Urothelium cell line (cell line): ENCODE data around the gene FAM107B.

Experiments used
- DNase-seq: peaks from one replicate; pipeline ENCODE4 v3.0.0; 2011; ENCODE audit warnings: low spot score, mixed read lengths
- FAIRE-seq: peaks from 2 replicates; lab custom pipeline; 2011; peaks lifted over from hg19 to GRCh38; lab: Jason Lieb, UNC

Gene FAM107B

DNA sequence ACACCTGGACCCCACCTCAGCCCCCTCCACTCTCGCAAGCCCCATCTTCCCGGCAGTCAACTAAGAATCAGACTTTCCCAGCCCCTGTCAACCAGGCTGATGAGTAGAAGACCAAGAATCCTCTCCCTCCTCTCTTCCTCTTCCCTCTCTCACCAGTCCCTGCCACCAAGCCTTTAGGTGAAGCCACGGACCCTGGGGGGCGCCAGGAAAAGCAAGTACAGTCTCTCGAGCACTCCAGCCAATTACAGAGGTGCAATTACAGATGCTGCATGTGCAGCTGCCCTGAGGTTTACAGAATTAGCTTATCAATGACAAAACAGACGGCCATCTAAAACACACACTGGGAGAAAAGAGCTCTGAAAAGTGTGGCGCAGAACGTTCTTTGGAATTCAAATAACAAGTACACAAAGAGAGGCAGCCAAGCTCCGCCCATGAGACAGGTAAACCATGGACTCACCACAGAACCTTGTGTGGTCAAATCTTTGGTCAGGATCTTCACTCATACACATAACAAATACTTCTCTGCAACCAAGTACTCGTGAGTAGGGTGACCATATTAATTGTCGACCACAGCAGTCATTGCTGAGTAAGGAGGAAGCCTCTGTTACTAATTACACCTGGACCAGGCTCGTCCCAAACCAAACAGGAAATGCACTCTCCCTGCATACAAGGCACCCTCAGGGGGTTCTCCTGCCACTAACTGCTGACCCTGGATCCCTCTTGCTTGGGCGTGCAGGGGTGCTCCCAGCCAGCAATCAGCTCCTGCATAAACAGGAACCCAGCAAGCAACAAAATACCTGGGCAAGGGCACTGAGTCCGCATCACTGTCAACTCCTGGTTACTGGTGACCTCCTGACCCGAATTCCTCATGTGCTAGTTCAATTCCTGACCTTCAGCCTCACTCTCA is 189.2 kb downstream of the FAM107B start:
- no peak for FAIRE-seq
- no peak for DNase-seq

DNA sequence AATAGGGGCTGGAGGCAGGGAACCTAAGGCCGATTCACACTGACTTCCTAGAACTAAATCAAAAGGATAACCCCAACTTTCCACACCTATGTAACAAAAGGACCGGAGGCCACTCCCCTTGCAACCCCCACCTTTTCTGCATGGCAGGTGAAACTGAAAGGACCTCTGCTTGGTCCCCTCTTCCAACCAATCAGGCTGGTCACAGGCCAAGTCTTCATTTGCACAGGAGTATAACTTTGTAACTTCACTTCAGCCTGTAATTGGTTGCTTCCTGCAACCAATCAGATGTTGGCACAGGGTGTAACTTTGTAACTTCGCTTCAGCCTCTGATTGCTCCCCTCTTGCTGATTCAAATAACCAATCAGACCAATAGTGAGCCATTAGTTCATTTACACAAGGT is 190.0 kb downstream of the FAM107B start:
- FAIRE-seq (no peak), DNase-seq (no peak)

- FAIRE-seq (no peak), DNase-seq (no peak)
These were observed 190.7 kb downstream of the FAM107B start for GRCh38 chr10:14583967-14584366.

GRCh38 chr10:14583252-14583651 is 191.4 kb downstream of the FAM107B start:
- no peak for FAIRE-seq
- no peak for DNase-seq

DNA sequence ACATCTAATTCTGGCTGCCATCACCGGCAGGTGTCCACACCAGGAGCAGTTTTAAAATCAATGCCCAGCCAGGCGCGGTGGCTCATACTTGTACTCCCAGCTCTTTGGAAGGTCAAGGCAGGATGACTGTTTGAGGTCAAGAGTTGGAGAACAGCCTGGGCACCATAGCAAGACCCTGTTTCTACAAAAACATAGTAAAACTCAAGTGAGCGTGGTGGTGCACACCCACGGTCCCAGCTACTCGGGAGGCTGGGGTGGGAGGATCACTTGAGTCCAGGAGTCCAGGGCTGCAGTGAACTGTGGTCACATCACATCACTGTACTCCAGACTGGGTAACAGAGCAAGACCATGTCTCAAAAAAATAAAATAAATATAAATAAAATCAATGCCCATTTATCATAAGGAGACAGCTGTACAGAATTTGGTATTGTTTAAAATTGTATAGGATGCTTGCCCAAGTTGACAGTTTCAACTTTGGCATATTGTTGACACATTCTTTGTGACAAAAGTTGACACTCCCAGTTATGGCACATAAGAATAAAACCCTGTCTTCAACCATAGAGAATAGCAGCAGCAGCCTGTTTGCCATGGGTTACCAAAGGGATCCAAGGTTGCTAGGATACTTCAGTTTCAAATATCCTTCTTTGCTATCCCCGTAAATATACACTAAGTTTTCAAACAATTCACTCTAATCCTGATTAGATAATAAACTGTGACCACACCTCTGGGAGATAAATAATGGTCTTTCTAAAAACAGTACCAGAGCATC is 193.0 kb downstream of the FAM107B start:
- FAIRE-seq: no peak
- DNase-seq: no peak

DNA sequence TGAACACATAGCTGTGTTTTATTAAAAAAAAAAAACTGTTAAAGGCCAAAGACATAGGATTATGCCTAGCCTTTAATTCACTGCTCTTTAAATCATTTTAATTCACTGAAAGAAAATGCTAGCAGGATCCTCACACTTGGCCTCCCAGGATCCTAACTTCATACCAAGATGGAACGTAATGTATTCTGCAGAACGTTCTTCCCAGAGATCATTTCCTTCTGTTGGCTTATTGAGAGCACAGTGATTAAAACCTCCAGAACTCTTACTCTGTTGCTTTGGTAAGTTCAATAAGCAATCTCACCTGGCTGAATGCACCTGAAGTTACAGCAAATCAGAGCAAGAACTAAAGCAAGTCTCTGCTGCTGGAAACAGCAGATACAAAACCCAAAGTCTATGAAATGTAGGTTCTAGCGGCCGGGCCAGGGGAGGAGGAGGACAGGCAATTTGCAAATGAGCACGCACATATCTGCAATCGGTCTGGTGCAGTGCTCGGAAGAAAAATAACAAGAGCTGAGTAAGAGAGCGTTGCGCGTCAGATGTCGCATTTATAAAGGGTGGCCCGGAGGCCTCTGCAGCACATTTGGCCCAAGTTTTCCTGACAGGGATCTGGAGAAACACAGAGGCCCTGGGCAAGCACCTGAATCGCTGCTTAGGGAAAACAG is 193.9 kb downstream of the FAM107B start:
- no peak for FAIRE-seq
- no peak for DNase-seq

- FAIRE-seq: no peak
- DNase-seq: no peak
These were observed 195.3 kb downstream of the FAM107B start for GRCh38 chr10:14579405-14579804.

- DNase-seq (no peak), FAIRE-seq (no peak)
These were observed 196.4 kb downstream of the FAM107B start for GRCh38 chr10:14578060-14578952.

GRCh38 chr10:14574885-14575284 is 199.8 kb downstream of the FAM107B start:
- DNase-seq: no peak
- no peak for FAIRE-seq

DNA sequence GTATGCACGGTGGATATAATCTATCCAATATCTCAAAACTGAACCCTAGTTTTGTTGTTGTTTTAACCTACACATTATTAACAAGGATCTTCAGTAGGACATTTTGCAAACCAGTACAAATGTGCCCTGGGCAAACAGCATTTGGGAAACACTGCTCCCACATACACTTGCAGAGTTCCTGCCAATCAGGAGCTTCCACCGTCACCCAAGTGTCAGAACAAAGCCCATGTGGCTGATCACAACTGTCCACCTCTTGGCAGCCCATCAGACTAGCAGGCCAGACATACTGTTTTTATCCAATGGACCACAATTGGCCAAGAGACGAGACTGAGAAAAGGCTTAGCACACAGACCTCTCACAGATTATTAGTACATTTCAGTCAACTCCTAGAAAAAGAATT is 200.4 kb downstream of the FAM107B start:
- no peak for DNase-seq
- no peak for FAIRE-seq

DNA sequence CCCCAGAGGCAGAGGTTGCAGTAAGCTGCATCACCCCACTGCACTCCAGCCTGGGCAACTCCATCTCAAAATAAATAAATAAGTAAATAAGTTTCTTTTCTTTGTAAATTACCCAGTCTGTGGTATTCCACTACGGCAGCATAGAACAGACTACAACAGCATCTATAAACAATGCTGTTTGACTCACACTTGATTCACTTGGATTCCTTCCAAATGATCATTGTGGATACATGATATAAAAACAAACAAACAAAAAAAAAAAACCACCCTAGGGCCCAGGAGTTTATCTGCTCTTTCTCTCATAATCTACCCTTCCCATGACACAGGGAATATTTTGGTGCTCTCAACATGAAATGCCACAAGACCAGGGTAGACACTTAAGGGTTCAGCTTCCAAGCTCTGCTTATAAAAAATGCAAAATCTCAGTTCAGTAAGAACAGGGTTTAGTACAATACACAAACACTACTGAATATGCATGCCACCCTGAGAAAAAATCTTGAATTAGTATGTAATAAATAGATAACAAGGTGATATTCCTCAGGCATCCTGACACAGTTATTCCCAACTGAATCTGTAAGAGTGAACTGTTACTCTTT is 200.9 kb downstream of the FAM107B start:
- DNase-seq (no peak), FAIRE-seq (no peak)

DNA sequence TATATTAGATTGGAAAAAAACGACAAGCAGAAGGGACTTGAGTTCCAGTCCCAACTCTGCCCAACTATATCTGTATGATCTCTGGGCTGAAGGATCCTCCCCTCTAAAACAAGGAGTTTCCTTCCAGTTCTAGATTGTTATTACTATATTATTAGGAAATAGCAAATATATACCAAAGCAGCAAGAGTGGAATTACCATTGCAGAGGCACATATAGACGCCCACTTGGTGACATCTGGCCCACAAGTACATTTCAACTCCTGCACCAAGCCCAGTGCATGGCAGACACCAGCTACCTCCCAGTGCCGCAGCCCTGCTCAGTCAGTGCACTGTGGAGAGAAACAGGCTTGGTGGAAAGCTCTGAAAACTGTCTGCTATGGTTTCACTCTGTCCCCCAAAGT is 201.9 kb downstream of the FAM107B start:
- FAIRE-seq (no peak), DNase-seq (no peak)

DNA sequence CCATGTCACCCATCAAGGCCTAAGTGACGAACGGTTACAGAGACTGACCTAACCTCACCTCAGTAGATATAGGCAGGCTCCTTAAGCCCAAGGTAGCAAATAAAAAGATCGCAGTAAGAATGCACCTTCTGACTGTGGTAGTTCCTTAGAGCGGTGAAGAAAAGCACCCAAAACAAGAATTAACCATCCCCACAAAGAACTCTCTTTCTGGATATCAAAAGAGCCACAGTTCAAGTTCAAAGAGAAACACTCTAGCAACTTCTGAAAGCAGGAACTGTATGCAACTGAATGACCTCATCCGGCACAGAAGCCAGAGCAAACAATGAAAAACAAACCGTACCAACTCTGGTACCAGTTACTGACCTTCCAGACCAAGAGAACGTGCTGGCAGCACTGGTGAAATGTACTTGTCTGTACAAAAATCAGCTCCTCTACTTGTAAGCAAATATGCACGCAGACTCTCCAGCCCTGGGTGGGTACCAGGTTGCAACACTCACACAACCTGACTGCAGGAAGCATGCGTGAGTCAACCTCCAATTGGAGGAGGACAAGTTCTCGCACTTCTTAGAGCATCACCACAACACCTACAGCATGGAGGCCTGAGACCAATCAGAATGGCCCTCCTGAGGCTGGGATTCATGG is 202.7 kb downstream of the FAM107B start:
- FAIRE-seq (no peak), DNase-seq (no peak)

DNA sequence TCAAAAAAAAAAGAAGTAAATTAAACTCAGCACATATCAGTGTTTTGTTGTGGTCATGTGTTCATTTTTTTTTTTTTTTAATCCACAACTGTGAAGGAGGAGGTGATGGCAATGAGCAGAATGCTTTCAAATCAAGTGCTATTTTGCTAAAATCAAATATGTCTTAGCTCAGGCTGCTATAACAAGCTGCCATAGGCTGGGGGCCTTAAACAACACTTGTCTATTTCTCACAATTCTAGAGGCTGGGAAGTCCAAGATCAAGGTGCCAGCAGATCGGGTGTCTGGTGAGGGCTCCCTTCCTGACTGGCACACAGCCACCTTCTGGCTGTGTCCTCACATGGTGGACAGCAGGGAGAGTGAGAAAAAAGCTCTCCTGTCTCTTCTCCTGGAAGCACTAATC is 203.9 kb downstream of the FAM107B start:
- no peak for FAIRE-seq
- no peak for DNase-seq

- no peak for FAIRE-seq
- no peak for DNase-seq
These were observed 205.2 kb downstream of the FAM107B start for GRCh38 chr10:14569274-14570060.

DNA sequence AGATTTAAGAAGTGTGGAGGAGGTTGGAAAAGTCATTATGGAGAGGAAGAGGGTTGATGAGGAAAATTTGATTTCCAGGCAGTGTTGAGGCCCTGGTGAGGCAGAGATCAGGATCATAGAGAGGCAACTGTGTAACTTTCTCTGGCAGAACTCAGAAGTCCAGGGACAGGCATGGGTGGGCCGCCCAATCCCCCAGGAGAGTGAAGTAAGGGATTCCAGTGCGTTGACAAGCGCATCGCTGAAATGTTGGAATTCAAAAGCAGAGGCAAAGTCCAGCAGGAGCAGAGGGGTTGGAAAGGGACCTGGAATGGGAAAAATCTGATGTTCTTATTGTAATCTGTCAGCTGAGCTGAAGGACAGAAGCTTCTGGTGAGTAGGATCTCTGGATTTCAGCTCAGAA is 207.3 kb downstream of the FAM107B start:
- DNase-seq (no peak), FAIRE-seq (no peak)

DNA sequence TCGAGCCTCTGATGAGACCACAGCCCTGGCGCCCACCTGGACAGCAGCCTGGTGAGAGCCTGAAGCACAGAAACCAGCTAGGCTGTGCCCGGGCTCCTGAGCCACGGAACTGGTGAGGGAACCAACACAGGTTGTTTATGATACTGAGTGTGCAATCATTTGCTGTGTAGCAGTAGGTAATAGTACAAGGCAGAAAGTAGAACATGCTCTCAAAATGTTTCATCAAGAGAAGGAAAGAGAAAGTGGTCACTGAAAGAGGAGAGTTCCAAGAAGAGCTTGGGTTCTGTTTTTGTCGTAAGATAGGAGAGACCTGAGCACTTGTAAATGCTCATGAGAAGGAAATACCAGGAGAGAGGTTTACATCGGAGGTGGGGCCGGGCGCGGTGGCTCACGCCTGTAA is 208.2 kb downstream of the FAM107B start:
- DNase-seq (no peak), FAIRE-seq (no peak)

DNA sequence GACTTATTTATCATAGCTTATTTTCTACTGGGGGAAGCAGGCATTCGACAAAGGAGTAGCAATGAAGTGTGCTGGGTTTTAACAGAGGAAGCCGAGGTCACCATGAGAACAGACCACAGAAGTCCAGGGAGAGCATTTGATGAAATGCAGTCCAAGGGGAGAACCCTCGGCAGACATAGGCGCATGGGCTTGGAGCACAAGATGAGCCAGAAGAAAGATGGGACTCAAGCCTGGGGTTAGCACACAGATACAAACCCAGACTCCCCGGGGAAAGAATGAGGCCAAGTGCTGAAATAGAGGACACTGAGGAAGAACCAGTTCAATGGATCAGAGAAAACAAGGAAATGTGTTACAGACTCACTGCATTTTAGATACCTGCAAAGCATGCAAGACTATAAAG is 209.5 kb downstream of the FAM107B start:
- DNase-seq (no peak), FAIRE-seq (no peak)

DNA sequence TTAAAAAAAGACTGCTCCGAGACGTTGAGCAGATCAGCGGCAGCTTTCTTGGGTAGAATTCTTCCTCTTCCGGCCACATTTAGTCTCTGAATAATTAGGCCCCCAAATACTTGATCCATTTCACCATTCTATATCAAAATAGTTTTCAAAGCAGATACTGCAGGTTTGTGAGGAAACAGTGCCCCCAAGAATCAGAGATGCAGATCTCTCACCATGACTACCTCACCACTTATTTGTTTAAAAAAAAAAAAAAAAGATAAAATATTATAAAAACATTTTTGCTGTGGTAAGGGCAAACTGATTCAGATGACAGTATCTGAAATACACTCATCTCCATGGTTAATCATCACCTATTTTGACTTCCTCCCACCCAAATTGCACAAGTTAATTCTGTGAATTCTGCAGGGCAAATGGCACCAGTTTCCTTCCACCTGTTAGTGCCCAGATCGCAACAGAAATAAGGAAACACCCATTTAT is 210.4 kb downstream of the FAM107B start:
- no peak for FAIRE-seq
- no peak for DNase-seq
